Measurements from ENCODE around the gene PCSK4.
A peak's percentile ranks its signal among the peaks of the same experiment; 100 is the strongest.

PCSK4 gene

DNA sequence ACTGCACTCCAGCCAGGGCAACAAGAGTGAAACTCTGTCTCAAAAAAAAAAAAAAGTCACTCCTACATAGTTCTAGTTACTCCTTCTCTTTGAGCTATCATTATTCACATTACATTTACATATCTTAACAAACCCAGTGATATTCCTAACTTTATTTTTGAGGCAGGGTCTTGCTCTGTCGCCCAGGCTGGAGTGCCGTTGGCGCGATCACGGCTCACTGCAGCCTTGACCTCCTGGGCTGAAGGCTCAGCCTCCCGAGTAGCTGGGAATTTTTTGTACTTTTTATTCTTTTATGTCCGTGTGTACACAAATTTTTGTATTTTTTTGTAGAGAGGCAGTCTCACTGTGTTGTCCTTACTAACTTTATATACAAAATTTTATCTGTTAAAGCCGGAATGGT lies 52.5 kb downstream of the PCSK4 start:
- no peaks in the 10 kb centered on the region for H3K9me3 ChIP-seq
- peak overlapping the region; percentile 72 to 91 for H3K4me3 ChIP-seq
- H3K36me3 ChIP-seq = peaks cover 53 to 66% (median 61%) of the 10 kb centered on the region in 3 donors
- no peak for TF ChIP-seq CTCF (IDR thresholded peaks at IDR 0.05)
- H3K27ac ChIP-seq = peak overlapping the region in 1 of 2 donors; percentile 82
- intact Hi-C loops (cut with DNase I; ENCODE audit: low total_unique reads) = no loop called here
- DNase-seq = no peak
- peaks cover 0 to 25% (median 21%) of the 10 kb centered on the region in 4 donors for H3K4me1 ChIP-seq
- no peaks in the 10 kb centered on the region for H3K27me3 ChIP-seq

GRCh38 chr19:1435378-1435989 lies 54.7 kb downstream of the PCSK4 start:
- peaks cover 54 to 66% (median 60%) of the 10 kb centered on the region in 3 donors for H3K36me3 ChIP-seq
- peaks cover 0 to 21% (median 18%) of the 10 kb centered on the region in 4 donors for H3K4me1 ChIP-seq
- H3K27ac ChIP-seq = no peak overlapping the region
- no peaks in the 10 kb centered on the region for H3K9me3 ChIP-seq
- no peak for DNase-seq
- TF ChIP-seq CTCF (IDR thresholded peaks at IDR 0.05) = no peak
- no peak overlapping the region for H3K4me3 ChIP-seq
- intact Hi-C loops (cut with DNase I; ENCODE audit: low total_unique reads) = no loop called here
- no peaks in the 10 kb centered on the region for H3K27me3 ChIP-seq

GRCh38 chr19:1434577-1435060 lies 55.5 kb downstream of the PCSK4 start:
- no peak overlapping the region for H3K27ac ChIP-seq
- peaks cover 54 to 66% (median 59%) of the 10 kb centered on the region in 3 donors for H3K36me3 ChIP-seq
- H3K4me1 ChIP-seq = peaks cover 0 to 12% (median 9%) of the 10 kb centered on the region in 4 donors
- H3K27me3 ChIP-seq = no peaks in the 10 kb centered on the region
- H3K9me3 ChIP-seq = no peaks in the 10 kb centered on the region
- DNase-seq = no peak
- no peak overlapping the region for H3K4me3 ChIP-seq
- intact Hi-C loops (cut with DNase I; ENCODE audit: low total_unique reads) = no loop called here
- no peak for TF ChIP-seq CTCF (IDR thresholded peaks at IDR 0.05)

GRCh38 chr19:1434040-1434366 lies 56.1 kb downstream of the PCSK4 start:
- Histone ChIP-seq H3K27ac (no peak overlapping the region), H3K36me3 (peaks cover 58 to 69% (median 63%) of the 10 kb centered on the region in 3 donors), H3K4me3 (no peak overlapping the region), H3K27me3 (no peaks in the 10 kb centered on the region), H3K4me1 (peaks cover 0 to 6% (median 3%) of the 10 kb centered on the region in 4 donors), H3K9me3 (no peaks in the 10 kb centered on the region)
- no peak for DNase-seq
- intact Hi-C loops (cut with DNase I; ENCODE audit: low total_unique reads) = no loop called here
- TF ChIP-seq CTCF (IDR thresholded peaks at IDR 0.05) = no peak

DNA sequence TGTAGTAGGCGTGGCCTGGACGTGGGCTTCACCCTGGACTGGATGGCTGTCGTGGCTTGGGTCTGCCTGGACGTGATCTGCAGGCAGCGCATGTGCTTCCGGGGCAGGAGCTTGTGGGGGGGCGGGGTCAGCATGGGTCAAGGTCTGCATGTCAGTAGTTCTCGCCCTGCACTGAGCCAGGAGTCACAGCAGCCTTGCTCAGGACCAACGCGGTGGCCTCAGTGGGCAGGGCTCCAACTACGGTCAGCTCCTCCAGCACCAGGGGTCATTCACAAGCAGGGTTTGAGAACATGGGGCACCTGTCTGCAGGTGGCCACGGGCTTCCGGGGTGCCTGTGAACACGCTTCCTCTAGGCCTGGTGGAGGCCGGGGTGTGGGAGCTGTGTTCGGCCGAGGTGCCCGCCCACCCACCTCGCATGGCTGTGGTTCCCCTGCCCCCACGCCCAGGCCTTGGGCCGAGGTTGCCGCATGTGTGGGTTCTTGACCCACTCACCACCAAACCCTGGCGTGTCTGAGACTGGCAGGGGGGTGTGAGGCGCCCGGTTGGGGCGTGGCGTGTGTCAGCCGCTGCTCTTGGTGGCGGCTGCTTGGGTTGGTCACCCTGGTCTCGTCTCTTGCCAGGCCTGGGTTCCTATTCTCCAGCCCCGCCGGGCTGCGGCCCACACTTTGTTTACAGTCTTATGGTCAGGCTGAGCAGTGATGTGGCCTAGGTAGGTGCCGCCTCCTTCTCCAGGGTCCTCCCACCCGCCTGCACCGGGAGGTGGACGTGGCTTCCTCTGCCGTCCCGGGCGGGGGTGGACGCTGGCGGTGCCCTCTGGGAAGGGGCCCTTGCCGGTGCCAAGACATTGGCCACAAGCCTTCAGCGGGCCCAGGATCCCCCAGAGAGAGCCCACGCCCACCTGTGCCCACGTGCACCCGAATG lies 56.8 kb downstream of the PCSK4 start:
- H3K4me1 ChIP-seq = peaks cover 0 to 3% (median 0%) of the 10 kb centered on the region in 4 donors
- intact Hi-C loops (cut with DNase I; ENCODE audit: low total_unique reads) = no loop called here
- no peaks in the 10 kb centered on the region for H3K27me3 ChIP-seq
- H3K4me3 ChIP-seq = no peak overlapping the region
- H3K9me3 ChIP-seq = no peaks in the 10 kb centered on the region
- TF ChIP-seq CTCF (IDR thresholded peaks at IDR 0.05) = no peak
- H3K36me3 ChIP-seq = peaks cover 64 to 75% (median 67%) of the 10 kb centered on the region in 3 donors
- no peak overlapping the region for H3K27ac ChIP-seq
- DNase-seq = no peak

Measured in tibial artery (tissue), 4 donors.